GM18511 (cell line): ENCODE results near the gene SUPT3H.
"Not testable (repeated sequence)": the region's sequence is repeated elsewhere in the genome, so short reads cannot be mapped to it uniquely, and the experiment has no call there.

ENCODE experiments used
- ATAC-seq: cut with Tn5 transposase; IDR thresholded peaks from one replicate; pipeline ENCODE4 v1.9.1; 2021; ENCODE audit warnings: mild to moderate bottlenecking, moderate library complexity; ENCODE audit not compliant: unreplicated experiment

The SUPT3H gene

DNA sequence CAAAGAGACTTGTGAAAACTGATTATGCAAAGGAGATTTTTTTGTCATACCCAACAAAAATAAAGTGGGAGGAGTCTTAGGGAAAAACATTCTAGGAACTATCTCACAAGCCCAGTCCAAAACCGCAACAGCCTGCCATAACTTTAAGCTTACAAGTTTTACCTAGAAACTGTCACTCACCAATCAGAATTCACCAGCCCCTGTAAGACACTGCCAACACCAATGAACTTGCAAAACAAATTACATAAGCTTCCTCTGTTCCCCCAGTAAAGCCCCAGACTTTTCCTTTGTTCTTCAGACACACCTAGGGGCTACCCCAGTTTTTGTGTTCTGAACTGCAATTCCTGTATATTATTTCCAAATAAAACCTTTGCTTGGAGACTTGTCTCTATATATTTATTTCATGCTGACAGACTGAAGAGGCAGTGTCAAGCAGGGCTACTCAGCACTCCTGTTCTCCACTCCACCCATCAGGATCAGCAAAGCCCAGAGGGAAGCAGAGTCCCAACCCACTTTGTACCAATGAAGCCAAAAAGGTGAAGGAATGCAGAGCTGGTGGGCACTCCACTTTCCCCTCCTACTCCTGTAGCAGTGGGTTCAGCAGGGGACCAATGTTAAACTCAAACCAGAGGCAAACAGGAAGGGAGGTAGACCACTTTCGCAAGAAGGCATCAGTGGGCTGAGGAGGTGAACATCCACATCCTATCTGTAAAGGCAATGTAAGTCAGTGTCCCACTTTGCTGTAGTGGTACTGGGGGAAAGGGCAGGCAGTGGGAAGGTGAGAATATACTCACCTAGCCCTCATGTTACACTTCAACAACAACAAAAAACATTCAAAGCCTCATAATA is 192.1 kb downstream of the SUPT3H start:
- ATAC-seq: no peak

DNA sequence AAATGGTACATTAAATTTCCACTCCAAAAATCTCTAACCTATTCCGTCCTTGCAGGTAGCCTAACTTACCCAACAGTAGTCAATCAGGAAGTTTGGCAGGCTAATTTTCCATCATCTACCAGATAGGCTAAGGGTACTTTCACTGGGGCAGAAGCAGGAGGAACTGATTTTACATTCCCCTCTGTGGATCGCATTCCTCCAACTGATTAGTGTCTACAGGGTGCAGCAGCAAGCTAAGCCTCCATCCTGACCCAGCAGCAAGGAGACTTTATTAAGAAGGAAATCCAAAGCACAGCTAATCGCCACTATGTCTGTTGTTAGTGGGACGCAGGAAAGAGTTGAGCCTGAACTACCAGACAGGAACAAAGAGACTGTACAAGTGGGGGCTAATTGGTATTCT is 192.8 kb downstream of the SUPT3H start:
- ATAC-seq: no peak

DNA sequence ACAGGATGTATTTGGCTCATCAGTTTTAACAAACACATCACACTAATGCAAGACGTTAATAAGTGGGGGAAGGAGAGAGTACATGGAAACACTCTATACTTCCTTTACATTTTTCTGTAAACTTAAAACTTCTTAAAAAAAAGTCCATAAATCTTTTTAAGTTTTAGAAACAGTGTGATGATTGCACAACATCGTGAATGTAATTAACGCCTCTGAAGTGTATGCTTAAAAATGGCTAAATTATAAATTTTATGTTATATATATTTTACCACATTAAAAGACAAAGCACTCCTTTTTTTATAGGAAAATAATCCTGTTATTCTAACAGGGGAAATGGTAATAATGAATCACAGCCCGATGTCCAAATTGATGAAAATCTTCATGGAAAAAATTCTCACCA is 193.7 kb downstream of the SUPT3H start:
- ATAC-seq: no peak

DNA sequence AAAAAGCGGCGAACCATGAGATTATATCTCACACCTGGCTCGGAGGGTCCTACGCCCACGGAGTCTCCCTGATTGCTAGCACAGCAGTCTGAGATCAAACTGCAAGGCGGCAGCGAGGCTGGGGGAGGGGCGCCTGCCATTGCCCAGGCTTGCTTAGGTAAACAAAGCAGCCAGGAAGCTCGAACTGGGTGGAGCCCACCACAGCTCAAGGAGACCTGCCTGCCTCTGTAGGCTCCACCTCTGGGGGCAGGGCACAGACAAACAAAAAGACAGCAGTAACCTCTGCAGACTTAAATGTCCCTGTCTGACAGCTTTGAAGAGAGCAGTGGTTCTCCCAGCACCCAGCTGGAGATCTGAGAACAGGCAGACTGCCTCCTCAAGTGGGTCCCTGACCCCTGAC is 201.4 kb downstream of the SUPT3H start:
- not testable (repeated sequence) for ATAC-seq

DNA sequence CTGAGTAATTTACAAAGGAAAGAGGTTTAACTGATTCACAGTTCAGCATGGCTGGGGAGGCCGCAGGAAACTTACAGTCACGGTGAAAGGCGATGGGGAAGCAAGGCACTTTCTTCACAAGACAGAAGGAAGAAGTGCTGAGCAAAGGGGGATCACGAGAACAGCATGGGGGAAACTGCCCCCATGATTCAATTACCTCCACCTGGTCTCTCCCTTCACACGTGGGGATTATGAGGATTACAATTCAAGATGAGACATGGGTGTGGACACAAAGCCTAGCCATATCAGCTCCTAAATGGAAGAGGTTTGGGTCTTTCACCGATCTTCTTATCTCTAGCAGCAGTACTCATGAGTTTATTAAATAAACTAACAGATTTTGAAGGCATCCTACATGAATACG is 202.5 kb downstream of the SUPT3H start:
- ATAC-seq: no peak

DNA sequence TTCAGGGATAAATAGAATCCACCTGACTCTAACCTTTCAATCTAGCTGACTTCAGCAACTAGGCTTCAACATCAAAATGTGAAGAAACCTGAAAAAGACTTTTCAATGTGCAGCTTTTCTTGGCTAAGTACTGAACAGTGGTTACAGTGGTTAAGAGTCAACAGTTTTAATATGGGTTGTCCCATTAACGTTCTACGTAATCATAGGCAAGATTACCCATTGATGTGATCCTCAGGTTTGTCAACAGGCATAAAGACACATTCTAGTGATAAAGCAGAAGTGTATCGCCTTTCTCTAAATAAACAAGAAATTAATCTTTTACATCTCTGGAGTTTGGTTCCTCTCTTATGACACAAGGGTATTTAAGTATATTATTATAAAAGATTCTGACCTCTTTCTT is 203.7 kb downstream of the SUPT3H start:
- ATAC-seq: no peak

DNA sequence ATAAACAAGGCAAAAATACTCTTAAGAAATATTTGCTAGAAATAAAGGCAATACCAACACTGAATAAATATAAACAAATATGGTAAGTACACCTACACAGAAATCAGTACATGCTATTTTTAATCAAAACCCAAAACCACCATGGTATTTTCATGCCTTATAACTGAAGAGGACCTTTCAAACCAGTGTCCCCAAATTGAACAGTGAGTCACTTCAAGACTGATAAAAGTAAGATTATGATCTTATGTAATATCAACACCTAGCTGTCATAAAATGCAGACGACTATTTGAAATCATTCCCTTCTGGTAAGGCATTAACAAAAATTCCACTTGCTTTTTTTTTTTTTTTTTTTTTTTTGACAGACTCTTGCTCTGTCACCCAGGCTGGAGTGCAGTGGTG is 206.4 kb downstream of the SUPT3H start:
- no peak for ATAC-seq

DNA sequence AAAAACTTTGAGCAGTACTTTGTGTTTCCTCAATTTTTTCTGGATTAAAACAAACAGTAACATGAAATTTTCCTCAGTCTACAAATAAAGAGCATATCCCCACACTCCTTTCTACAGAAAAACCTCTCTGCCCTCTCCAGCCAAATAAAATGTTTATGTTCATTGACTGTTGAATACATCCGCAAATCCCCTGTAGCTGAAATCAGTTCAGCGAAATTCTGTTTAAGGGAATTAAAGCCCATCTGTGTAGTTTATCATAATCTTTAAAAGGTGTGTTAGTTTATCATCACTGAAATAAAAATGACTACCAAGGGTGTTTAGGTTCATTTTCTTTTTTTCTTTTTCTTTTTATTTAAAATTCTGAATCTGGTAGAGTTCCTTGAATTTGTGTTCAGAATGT is 207.4 kb downstream of the SUPT3H start:
- no peak for ATAC-seq

DNA sequence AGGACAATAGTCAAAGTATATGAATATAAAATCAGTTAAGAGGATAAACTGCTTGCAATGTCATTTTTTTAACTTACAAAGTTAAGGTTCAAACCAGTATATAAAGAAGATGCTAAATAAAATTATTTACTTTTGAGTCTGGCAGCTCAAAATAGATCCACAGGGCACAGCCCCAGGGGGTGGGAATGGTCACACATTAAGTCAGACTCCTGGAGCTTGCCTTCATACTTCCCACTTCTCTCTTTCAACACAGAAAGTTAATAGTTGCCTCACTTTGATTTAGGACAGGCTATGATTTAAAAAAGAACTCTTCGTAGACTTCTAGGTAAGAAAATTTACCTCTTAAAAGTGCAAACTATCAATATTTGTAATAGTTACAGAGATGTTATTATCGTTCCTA is 207.9 kb downstream of the SUPT3H start:
- ATAC-seq: no peak

DNA sequence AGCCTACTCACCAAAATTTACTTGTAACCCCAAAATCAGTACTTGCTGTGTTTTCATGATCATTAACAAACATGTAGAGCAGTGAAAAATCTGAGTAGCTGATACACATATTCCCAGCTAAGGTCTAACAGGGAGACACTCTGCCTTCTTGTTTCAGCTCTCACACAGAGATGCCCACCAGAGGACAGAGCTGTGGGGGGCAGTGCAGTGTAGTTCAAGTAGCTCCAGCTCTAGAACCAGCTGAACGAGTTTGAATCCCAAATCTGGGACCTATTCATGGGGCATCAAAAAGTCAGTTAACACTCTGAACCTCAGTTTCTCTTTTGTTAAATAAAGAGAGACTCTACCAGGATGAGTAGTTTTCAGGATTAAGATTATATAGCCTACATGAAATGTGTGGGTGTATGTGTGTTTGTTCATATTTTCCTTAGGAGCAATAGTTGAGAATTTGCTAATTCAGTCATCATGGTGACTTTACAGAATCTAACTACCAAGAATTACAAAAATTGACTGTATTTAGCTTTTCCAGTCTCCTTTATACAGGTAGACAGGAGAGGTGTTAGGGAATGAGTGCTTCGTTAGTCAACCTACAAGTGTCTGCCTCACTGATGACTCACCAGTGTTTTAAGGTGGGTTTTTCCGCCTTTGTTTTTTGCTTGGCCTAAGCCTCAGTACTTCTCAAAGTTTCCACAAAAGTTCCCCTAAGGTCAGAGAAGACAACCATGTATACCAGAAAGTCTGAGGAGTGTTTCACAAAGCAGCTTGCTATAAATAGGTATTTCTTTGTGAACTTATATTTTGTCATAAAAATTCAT is 213.6 kb downstream of the SUPT3H start:
- peak; percentile 64 for ATAC-seq

DNA sequence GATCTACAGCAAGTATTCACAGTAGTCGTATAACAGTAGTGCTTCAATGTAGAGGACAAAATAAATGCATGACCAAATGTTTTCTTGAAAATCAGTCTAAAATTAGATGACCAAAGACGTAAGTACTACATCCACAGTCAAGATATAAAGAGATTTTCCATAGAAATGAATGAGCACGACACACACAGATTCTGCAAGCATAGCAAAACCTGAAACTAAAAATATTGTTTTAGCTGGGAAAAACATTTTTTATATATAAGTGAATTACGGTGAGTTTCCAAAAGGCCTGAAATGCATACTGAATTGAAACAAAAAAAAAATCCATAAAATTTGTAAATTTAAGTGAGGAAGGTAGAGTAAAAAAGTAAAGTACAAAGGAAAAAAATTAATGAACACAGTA is 217.4 kb downstream of the SUPT3H start:
- no peak for ATAC-seq

DNA sequence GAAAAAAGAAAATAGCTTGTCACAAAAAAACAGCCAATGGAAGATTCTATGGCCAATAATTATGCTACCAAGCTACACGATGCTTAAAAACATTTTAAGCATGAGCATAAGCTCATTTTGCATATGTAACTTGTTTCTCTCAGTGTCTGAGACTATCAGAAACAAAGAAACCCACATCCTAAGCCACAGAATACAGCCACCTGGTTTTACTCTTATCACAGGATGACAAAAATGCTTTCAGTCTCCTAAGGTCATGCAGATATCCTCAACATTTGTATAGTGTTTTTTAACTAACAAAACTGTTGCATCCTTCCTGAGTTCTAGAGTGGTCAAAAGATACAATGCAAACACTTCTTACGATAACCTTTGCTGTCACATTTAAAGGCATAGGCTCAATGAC is 221.7 kb downstream of the SUPT3H start:
- peak; percentile 99 for ATAC-seq

DNA sequence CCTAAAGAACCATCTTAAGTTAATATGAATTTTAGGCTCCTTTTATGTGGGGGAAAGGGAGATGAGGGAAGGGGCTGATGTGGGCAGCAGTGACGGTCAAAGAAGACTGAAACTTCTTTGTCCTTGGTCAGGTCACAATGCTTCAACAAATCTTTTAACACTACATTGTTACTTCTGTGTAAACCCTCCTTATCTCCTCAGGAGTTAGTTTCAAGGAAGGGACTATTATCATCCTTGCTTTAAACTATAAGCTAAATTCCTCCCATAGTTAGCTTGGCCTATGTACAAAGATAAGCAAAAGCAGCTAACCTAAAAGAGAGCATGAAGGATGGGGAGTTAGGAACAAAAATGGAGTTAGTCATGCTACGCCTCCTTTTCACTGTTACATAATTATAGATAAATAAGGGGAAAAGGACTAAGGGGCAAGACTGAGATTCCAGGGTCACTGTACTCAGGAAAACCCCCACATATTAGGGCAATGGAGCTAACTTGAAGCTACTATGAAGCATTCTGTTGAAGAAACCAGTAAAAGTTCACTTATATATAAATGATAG is 222.3 kb downstream of the SUPT3H start:
- no peak for ATAC-seq

DNA sequence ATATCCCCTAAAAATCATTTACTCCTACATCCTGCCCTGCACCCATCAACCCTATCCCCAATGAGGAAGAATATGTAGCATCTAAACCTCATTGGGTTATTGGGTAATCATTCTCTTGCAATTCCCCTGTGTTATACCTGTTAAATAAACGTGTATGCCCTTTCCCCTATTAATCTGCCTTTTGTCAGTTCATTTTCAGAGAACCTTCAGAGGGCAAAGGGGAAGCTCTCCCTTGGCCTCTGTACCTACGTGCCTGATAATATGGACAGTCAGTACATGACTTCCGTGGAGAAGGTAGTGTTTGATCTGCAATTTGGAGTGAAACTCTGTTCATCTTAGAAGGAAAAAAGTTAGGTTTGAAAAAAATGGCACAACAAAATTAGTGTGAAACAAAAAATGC is 223.1 kb downstream of the SUPT3H start:
- ATAC-seq: no peak

DNA sequence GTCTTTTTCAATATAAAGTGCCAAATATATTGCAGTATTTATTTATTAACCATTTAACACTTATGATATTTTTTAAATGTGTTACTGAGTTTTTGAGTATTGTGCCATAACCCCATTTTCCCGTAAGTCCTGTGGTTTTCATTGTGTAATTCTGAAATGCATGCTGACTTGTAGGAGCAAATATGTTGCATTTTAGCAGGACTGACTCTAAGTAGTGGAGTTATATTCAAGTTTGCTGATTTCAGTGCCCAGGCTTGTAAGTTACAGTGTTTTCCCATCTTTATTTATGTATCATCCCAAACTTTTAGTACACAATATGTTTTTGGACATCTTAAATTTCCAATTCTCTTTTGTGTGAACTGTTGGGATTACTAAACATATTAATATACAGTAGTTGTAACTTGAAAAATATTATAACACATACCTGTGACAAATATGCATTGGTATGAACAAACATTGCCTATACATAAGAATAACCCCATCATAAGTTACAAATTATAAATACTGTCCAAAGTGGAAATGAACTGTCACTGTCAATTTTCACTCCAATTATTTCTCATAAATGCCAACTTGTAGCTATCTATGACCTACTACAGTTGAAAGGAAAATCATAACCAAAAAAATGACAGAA is 228.9 kb downstream of the SUPT3H start:
- no peak for ATAC-seq

DNA sequence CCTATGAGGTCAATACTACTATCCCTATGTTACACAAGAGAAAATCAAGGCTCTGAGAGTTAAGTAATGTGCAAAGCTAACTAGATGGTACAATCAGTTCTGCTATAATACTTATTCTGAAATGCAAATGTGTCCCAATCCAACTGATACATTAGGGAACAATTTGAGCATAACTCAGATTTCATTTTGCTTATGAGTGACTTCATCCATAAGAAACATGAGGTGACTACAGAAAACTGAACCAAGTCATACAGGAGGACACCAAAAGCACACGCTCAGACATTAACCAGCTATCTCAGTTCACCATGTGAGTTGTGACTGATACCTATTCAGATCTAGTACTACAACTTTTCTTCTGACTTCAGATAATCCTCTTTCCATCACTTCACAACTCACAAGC is 229.5 kb downstream of the SUPT3H start:
- no peak for ATAC-seq

DNA sequence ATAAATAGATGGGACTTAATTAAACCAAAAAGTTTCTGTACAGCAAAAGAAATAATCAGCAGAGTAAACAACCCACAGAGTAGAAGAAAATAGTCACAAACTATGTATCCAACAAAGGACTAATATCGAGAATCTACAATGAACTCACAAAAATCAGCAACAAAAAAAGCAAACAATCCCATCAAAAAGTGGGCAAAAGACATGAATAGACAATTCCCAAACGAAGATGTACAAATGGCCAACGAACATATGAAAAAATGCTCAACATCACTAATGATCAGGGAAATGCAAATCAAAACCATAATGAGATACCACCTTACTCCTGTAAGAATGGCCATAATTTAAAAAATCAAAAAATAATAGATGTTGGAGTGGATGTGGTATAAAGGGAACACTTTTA is 232.1 kb downstream of the SUPT3H start:
- not testable (repeated sequence) for ATAC-seq

DNA sequence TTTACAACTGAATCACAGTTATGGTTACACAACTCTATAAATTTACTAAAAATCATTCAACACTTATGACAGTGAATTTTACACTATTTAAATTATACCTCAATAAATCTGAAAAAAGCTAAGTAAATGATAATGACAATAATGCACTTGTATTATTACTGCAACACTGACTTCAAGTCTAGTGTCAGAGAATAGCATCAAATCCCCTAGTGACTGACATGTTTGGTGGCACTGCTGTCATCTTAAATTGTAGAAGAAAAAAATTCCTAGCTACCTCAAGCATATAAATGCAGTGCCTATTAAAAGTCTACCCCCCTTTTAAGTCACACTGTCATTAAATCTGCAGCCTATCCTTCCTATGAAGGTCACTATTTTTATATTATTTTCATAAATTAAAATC is 239.0 kb downstream of the SUPT3H start:
- ATAC-seq: no peak

DNA sequence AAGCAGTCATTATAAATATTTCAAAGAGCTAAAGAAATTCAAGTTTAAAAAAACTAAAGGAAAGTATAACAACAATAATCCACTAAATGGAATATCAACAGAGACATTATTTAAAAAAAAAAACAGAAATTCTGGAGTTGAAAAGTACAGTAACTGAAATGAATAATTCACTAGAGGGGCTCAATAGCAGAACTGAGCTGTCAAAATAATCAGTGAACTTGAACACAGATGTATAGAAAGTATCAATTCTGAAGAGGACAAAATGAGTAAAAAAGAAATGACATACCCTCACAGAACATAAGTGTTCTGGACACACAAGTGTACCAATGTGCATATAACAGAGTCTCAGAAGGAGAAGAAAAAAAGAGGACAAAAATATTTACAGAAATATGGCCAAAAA is 241.2 kb downstream of the SUPT3H start:
- no peak for ATAC-seq

DNA sequence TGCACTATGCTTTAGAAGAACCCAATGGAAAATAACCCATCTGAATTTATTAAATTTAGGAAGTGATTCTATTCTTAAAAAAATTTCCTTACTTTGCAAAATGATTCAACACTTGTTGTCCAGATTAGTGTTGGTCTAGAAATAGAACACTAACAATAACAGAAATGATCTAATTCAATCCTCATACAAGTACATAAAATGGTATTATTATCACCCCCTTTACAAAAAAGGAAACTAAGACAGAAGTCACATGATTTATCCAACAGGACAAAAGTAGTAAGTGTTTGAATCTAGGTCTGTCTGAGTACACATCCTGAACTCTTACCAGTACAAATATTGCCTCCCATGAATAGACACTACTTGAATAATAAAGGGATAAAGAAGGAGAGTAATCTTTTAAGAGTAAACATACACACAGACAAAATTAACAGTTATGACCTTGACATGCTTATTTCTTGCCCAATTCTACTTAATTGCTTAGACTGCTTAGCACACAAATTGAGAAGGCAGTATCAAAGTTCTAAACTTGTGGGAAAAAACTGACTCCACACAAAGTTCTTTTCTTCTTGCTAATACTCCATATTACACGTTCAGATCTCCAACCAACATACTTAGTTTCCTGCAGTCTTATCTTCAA is 245.0 kb downstream of the SUPT3H start:
- ATAC-seq: no peak

DNA sequence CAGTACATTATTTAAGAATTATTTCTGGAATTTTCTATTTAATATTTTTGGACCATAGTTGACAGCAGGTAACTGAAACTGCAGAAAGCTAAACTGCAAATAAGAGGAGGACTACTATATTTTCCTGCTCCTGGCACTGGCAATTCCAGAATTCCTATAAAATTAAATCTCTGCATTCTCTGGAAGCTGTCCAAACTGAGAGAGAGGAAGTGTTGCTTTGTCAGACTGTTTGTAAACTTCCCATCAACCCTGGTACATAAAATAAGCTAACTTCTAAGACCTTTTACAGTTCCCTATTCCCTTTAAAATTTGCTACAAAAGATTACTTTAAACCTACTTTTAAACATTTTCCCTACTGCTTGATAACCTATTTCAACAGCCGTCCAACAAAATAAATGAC is 245.7 kb downstream of the SUPT3H start:
- no peak for ATAC-seq
